GM19239 (cell line): ENCODE data around the gene SLC34A3.

ENCODE experiments used
- DNase-seq: peaks from one replicate; pipeline ENCODE4 v3.0.0; 2011; ENCODE audit warnings: low spot score; ENCODE audit not compliant: insufficient read length
- FAIRE-seq: peaks from 2 replicates; lab custom pipeline; 2011; peaks lifted over from hg19 to GRCh38; lab: Jason Lieb, UNC

The SLC34A3 gene

DNA sequence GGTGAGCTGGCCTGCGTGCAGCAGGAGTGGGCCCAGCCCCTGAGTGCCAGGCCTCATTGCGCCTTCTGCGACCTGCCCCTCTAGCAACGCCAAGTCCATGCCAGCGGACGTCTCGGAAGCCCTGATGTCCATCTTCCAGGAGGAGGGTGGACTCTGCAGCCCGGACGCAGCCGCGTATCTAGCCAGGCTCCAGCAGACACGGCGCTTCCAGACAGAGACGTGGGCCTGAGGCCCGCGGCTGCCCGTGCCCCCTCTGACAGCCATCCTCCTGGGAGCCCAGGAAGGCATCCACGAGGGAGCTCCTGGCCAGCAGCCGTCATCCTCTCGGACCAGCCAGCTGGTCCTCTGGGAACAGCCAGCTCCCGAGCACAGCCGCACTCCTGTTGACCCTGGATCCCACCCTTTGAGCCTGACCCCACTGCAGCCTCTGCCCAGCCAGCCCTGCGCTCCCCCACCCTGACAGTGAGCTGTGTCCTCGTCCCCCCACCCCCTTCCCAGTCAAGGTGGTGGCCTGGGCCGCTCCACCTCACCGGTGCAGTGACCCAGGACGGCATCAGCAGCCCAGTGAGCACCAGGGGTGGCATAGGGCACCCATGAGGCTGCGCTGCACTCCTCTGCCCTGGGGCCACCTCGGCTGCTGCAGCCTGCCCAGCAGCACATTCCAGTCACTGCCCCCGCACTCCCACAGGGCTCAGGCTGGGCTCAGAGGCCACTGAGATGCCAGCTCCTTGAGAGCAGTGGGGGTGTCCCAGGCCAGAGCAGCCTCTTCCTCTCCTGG lies 14.3 kb upstream of the SLC34A3 start:
- FAIRE-seq (no peak), DNase-seq (no peak)

DNA sequence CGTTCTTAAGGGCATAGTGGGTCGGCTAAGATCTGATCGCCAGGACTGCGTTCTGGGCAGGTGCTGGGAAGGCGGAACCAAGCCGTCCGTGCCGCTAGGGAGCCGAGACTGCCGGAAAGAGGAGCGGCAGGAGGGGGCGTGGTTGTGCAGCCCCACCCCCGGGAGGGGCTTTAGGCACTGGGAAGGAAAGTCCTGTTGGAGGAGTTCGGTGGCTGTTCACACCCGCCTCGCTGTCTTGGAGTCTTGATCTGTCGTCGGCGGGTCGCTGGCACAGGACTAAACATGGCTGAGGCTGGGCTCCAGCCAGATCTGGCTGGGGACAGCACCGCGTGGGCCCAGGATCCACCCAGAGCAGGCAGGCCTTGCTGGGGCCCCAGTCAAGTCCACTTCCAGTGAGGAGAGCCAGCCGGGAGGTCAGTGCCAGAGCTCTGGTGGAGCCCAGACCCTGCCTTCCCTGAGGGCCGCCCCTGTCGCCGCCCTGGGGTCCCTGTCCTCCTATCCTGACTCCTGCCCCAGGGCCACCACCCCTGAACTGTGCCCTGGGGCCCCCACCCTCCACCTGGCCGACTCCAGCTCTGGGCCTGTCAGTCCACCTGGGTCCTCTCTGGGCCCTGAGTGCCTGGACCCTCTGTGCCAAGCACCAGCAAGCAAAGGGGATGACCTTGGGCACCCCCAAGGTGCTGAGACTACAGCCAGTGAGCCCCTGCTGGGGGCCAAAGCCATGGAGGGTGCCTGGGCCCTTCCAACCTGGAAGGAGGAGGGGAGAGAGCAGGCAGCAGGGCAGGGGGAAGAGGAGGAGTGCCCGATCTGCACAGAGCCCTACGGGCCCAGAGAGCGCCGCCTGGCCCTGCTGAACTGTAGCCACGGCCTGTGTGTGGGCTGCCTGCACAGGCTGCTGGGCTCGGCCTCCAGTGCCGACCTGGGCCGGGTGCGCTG lies 13.2 kb upstream of the SLC34A3 start:
- FAIRE-seq (no peak), DNase-seq (no peak)

- DNase-seq (no peak), FAIRE-seq (no peak)
These were observed 12.4 kb upstream of the SLC34A3 start for GRCh38 chr9:137218212-137218753.

DNA sequence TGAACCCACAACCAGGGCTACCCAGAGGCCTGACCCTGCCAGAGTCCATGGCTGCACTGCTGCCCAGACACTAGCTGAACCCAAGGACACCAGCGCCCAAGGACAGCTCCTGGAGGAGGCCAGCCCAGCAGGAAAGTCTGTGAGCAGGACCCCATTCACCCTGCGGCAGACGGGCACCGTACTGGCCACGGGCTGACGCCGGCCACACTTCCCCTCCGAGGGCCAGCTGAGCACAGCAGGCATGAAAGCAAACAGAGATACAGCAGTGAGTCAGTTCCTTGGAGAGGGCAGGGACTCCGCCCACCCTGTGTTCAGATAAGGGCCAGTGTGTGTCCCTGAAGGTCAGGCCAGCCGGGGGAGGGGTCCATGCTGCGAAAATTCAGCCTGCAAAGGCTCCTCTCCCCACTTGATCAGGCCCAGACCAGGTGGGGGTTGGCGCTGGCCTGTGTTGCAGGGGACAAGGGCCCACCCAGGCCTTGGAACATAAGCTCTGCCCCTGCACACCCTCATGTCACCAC lies 11.9 kb upstream of the SLC34A3 start:
- FAIRE-seq (no peak), DNase-seq (no peak)

- FAIRE-seq, result no peak
These were observed 10.9 kb upstream of the SLC34A3 start for GRCh38 chr9:137219757-137220316.

DNA sequence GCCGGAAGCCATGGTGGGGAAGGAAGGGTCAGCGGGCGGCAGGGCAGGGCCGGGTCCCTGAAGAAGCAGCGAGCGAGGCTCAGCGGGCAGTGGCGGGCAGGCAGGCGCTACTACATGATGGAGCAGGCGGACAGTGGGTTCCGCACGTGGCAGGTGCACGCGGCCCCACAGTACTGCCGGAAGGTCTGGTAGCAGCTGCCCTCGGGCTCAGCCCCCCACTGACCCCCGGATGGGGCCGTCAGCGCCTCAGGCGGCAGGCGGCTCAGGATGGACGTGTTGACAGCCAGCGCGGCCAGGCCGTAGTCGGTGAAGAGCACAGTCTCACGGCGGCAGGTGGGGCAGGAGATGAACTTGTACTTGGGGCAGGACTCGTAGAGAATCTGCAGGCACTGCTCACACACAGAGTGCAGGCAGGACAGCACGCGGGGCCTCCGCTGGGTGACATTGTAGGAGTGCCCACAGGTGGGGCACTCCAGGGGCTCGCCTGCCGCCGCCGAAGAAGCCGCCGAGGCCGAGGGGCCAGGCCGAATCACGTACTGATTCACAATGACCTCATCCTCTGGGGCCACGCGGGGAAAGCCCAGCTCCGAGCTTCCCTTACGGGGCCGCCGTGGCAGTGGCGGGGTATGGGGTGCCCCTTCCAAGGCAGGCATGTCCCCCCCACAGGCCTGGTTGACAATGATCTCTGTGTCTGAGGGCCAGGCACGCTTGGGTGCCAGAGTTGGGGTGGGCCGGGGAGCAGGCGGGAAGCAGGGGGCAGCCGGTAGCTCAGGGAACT lies 10.2 kb upstream of the SLC34A3 start:
- DNase-seq (no peak), FAIRE-seq (no peak)

More at GRCh38 chr9:137219757-137220316, 10.9 kb upstream of the SLC34A3 start:
- DNase-seq, result no peak

DNA sequence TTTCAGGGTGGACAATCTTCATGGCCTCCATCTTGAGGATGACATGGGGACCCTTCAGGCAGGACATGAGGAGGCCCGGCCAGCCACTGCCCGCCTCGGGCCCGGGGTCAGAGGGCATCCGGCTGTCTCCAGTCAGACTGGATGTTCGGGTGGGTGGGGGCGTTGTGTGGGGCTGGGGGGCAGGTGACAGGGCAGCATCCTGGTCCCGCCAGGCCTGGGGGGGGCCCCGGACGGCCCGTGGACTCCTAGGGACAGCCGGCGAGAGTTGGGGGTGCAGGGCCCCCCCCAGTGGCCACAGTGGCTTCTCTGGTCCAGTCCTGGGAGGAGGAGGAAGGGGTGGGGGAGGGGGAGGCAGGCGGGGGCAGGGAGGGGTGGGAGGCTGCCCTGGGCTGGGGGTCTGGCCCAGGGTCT lies 9.6 kb upstream of the SLC34A3 start:
- no peak for FAIRE-seq

DNA sequence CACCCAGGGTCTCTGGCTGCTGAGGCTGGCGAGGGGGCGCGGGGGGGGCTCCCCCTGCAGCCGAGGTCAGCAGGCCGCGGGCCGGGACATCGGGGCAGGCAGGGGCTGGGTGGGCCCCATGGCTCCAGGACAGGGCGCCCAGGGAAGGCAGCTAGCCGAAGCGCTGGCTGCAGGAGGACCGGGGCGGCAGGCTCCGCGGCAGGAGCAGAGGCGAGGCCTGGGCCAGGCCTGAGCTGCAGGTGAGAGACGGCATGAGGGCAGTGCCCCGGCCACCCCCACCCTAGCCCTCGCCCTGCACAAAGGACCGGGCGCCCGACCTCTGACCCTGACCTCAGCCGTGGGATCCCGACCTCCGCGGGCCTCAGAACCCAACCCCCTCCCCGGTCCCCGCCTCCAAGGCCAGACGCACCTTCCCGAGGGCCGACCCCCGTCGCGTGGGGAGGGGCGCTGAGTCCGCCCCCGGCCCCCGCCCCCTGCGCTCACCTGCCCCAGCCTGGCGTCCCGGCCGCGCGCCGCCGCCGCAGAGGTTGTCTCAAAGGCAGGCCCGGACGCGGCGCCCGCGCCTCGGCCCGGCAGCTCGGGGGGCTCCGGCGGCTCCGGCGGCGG lies 9.1 kb upstream of the SLC34A3 start:
- FAIRE-seq, result no peak
- no peak for DNase-seq

More for the DNA sequence above, 9.6 kb upstream of the SLC34A3 start:
- no peak for DNase-seq

- FAIRE-seq (no peak), DNase-seq (peak; percentile 59)
These were observed 8.3 kb upstream of the SLC34A3 start, which contains the start of gene RNF208 for GRCh38 chr9:137222190-137223077. Gene RNF208, minus strand, starts transcription at chr9:137222240. Its CDS starts 1,028 bp downstream, at chr9:137221212.

DNA sequence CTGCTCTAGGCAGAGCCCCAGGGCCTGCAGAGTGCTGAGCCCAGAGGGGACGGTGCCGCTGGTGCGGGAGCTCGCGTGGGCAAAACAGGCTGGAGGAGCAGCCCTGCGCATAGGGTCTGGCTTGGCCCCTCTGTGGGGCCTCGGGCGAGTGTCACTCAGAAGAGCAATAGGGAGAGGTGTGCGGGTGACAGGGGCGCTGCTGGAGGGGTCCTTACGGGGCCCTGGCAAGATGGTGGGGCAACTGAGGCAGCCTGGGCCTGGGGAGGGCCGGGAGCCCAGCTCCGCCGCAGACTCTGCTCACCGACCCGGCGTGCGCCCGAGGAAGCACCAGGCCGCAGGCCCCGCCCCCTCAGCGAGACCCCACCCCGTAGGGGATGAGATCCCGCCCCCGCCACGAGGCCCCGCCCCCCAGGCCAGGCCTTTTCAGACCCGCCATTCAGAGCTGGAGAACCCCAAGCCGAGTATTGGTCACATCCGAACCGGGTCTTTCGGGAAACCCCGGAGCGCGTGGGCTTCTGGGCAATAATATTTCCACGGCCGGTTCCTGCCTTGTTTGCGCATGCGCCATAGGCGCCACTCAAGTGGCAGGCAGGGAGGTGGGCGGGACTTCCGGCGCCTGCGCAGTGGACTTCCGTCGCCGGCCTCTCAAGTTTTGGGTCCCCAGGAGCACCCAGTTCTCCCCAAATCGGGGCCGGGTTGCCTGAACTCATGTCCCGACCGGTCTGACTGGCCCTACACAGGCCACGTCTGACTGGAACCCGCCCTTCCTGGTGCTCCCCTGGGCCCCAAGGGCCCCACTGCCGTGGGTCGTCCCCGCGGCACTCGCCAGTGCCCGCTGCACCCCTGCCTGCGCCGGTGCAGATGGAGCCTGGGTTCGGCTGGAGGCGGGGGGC lies 7.4 kb upstream of the SLC34A3 start:
- DNase-seq, result peak; percentile 99
- FAIRE-seq, result peak; percentile 98

- FAIRE-seq (no peak), DNase-seq (no peak)
These were observed 5.6 kb upstream of the SLC34A3 start, which contains the start of gene CYSRT1 for GRCh38 chr9:137224830-137225694. Gene CYSRT1, plus strand, starts transcription at chr9:137225174. Its CDS starts 448 bp downstream, at chr9:137225622.

GRCh38 chr9:137225699-137226331 lies 4.9 kb upstream of the SLC34A3 start:
- FAIRE-seq (no peak), DNase-seq (no peak)

DNA sequence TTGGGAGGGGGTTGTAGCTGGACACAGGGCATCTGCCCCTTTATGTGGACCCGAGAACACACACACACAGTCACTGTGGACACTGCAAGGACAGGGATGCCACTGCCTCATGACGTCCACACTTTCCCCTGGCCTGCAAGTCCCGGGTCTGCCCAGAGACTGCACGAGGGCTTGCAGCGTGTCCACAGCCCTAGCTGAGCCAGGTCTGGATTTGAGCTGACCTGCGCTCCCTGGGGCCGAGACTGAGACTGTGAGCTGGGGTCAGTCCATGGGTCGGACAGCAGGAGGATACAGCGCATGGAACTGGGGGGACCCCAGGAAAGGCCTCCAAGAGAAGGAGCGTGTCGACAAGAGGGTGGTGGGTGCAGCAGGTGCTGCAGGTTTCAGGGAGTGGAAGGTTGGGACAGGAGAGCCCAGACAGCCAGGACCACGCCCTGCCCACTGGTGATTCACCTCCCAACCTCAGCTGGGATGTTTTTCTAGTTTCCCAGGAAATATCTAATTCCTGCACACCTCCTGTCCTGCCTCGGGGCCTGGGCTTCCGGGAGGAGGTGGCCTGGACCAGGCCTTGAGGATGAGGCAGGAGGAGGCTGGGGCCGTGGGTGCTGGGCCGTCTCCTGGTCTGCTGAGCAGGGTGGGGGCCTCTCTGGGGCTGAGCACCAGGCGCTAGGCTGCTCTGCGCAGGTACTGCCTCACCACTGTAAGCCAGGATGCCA lies 4.2 kb upstream of the SLC34A3 start:
- DNase-seq (no peak), FAIRE-seq (no peak)

DNA sequence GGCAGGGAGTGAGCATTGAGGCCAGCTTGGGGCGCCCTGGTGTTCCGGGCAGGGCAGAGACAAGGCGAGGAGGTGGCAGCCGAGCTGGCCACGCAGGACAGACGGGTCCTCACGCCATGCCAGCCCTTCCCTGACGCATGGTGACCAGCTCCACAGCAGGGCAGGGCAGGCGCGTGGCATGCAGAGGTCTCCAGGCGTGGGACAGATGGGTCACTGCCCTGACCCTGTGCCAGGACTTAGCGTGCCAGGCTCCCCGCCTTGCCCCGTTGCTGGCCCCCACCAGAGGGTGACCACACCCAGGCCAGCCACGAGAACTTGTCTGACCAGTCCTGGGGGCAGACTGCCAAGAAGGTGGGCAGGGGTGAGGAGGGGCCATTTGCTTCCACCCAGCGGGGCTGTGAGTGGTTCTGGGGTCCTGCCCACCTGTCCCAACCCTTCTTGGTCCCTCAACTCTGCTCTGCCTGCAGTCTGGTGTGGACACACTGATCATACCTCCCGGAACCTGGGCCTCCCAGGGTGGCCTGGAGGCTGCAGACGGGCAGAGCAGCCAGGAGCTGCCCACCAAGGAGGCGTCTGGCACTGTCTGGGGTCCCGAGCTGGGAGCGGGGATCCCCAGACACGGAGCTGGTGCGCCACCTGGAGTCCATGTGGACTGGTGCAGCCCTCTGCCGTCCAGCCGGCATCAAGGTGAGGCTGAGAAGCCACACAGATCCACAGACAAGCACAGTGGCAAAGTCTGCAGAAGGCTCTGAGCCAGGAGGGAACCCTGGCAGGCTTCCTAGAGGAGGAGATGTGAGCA lies 3.4 kb upstream of the SLC34A3 start, which contains the start of gene RNF224:
Gene RNF224, plus strand, starts transcription at position 449 of the 799 bp plus-strand sequence. CDS start 834 bp downstream, outside the sequence.
- peak; percentile 94 for FAIRE-seq
- peak; percentile 91 for DNase-seq
